WERI-Rb-1 (cell line): ENCODE measurements around the gene NDUFB4.

Source experiments
- DNase-seq: peaks from one replicate; pipeline ENCODE4 v3.0.0-alpha.2; 2020
- H3K27ac ChIP-seq: fragments of 250-450 bp; sonication (Bioruptor Pico); 2 replicates; pipeline ENCODE4 v1.5.1; 2020; ENCODE audit warnings: mild to moderate bottlenecking, moderate library complexity
- H3K27me3 ChIP-seq: fragments of 250-450 bp; sonication (Bioruptor Pico); 2 replicates; pipeline ENCODE4 v1.5.1; 2021; ENCODE audit warnings: mild to moderate bottlenecking, low read depth, moderate library complexity; ENCODE audit not compliant: insufficient read depth, severe bottlenecking
- H3K36me3 ChIP-seq: fragments of 250-450 bp; sonication (Bioruptor Pico); 2 replicates; pipeline ENCODE4 v1.5.1; 2020; ENCODE audit warnings: mild to moderate bottlenecking, moderate library complexity
- H3K4me3 ChIP-seq: 2 replicates; pipeline ENCODE4 v1.5.1; 2011; ENCODE audit warnings: low read depth, mild to moderate bottlenecking, control low read depth, low read length
- H3K9me3 ChIP-seq: fragments of 250-450 bp; sonication (Bioruptor Pico); 2 replicates; pipeline ENCODE4 v1.5.1; 2021; ENCODE audit warnings: mild to moderate bottlenecking, moderate library complexity; ENCODE audit not compliant: severe bottlenecking
- CTCF ChIP-seq: IDR thresholded peaks from 2 replicates; pipeline ENCODE4 v1.5.1; 2011; ENCODE audit warnings: low read depth, mild to moderate bottlenecking, control low read depth, inconsistent platforms, low read length

The NDUFB4 gene

GRCh38 chr3:120648290-120648689 is 52.2 kb downstream of the NDUFB4 start:
- no peak overlapping the region for H3K4me3 ChIP-seq
- TF ChIP-seq CTCF = no peak
- no peak for DNase-seq
- H3K27me3 ChIP-seq = no peaks in the 10 kb centered on the region
- H3K36me3 ChIP-seq = no peaks in the 10 kb centered on the region
- H3K27ac ChIP-seq = no peak overlapping the region
- H3K9me3 ChIP-seq = no peaks in the 10 kb centered on the region

GRCh38 chr3:120649830-120650233 is 53.7 kb downstream of the NDUFB4 start:
- Histone ChIP-seq H3K27ac (no peak overlapping the region), H3K36me3 (no peaks in the 10 kb centered on the region), H3K4me3 (no peak overlapping the region), H3K27me3 (no peaks in the 10 kb centered on the region), H3K9me3 (no peaks in the 10 kb centered on the region)
- no peak for DNase-seq
- TF ChIP-seq CTCF = no peak

- H3K36me3 ChIP-seq = no peaks in the 10 kb centered on the region
- TF ChIP-seq CTCF = no peak
- no peak for DNase-seq
- no peaks in the 10 kb centered on the region for H3K27me3 ChIP-seq
- H3K4me3 ChIP-seq = no peak overlapping the region
- no peaks in the 10 kb centered on the region for H3K9me3 ChIP-seq
- no peak overlapping the region for H3K27ac ChIP-seq
Measured at GRCh38 chr3:120650311-120650710, 54.2 kb downstream of the NDUFB4 start.
